Measurements from ENCODE around the gene ENTHD1. TPM values are rescaled to one million over a fixed set of nuclear protein-coding genes. Genes with fewer than 3 reads are reported as not detected.

Gene ENTHD1
- total RNA-seq, 2 experiments from 2014 or later = not detected

DNA sequence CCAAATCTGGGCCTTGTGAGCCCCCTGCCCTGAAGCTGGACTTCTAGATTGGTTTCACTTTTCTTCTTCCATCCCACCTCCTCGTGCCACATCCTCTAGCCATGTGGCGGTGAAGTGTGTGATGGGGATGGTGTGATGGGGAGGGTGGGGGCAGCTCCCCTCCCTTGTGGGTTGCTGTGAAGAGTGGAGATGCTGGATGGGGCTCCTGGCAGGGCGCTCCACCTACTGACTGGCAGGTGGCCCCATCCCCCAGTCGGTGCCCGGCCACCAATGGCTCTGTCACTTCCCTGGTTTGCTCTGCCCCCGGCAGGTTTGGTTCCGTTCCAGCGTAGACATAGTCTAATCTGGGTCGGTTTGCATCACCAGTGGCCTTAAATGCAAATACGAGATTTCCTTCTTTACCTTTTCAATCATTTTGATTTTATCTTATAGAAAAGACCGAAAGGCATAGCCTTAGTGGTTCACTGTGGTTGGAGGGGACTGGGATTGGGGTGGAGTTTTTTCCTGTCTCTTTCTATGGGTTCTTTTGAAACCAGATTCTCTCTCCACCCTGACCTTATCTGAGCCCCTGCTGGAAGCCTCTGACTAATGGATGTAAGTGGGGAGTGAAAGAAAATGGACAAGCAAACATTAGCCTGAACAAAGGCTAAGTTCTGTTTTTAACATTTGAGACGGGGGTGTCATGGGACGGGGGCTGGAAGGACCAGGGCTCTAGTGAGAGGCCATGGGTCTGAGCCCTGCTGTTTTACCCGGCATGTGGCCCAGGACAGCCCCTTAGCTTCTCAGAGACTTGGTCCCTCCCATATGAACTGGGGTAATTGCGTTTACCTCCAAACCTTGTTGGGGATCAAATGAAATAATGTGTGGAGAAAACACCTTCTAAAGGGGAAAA lies 173.8 kb downstream of the ENTHD1 start:
- Histone ChIP-seq H3K4me1 (ENCODE audit: insufficient read depth, low read length, poor library complexity, severe bottlenecking) (no peaks in the 10 kb centered on the region), H3K27ac (ENCODE audit: low read depth, low read length, poor library complexity, severe bottlenecking) (no peak overlapping the region), H4K20me1 (ENCODE audit: insufficient read depth, low read length) (no peaks in the 10 kb centered on the region), H2AFZ (ENCODE audit: low read length) (no peak overlapping the region), H3K4me2 (ENCODE audit: low read length) (no peak overlapping the region), H3K36me3 (ENCODE audit: insufficient read depth, low read length) (no peaks in the 10 kb centered on the region), H3K4me3 (ENCODE audit: low read depth, low read length, poor library complexity, severe bottlenecking) (no peak overlapping the region), H3K9me2 (ENCODE audit: insufficient read depth, low read length) (no peaks in the 10 kb centered on the region), H3K9me3 (ENCODE audit: low read length) (no peaks in the 10 kb centered on the region), H3K79me2 (ENCODE audit: insufficient read depth, low read depth, low read length) (no peaks in the 10 kb centered on the region)
- intact Hi-C loops (cut with micrococcal nuclease; ENCODE audit: unreplicated experiment) = no loop called here
- POLR2A ChIA-PET = no interaction called here
- DNase-seq (ENCODE audit: low spot score) = no peak
- CTCF ChIA-PET (ENCODE audit: unreplicated experiment) = no interaction called here
- BruUV-seq (replicated peaks) = no TSS peak
- TF ChIP-seq EZH2phosphoT487 (IDR thresholded peaks at IDR 0.05; ENCODE audit: borderline replicate concordance, low read depth, low read length) = no peak
- TF ChIP-seq, protein P1, sequence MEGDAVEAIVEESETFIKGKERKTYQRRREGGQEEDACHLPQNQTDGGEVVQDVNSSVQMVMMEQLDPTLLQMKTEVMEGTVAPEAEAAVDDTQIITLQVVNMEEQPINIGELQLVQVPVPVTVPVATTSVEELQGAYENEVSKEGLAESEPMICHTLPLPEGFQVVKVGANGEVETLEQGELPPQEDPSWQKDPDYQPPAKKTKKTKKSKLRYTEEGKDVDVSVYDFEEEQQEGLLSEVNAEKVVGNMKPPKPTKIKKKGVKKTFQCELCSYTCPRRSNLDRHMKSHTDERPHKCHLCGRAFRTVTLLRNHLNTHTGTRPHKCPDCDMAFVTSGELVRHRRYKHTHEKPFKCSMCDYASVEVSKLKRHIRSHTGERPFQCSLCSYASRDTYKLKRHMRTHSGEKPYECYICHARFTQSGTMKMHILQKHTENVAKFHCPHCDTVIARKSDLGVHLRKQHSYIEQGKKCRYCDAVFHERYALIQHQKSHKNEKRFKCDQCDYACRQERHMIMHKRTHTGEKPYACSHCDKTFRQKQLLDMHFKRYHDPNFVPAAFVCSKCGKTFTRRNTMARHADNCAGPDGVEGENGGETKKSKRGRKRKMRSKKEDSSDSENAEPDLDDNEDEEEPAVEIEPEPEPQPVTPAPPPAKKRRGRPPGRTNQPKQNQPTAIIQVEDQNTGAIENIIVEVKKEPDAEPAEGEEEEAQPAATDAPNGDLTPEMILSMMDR (conservative IDR thresholded peaks at IDR 0.05; ENCODE audit: low read length) = no peak

DNA sequence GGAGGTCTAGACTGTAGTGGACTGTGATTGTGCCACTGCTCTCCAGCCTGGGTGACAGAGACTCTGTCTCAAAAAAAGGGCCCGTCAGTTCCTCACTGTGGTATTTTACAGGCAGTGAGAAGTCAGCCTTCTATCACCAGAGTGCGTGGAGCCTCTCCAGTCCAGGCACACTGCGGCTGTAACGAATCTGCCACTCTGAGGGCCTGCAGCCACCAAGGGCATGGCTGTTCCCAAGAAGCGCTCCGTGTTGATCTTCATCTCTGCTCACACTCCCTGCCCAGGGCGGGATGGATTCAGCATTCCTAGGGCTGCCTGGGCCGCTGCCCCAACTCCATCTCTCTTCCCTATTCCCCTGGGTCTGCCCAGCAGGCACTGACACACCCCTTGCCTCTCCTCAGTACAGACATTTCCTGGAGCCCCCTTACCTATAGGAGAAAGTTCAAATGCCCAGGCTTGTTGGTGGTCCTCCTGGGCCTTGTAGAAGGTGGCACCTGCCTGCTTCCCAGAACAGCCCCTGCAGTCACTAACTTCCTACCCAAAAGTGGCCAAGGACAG lies 174.6 kb downstream of the ENTHD1 start:
- BruUV-seq (replicated peaks) = no TSS peak
- ChIA-PET CTCF (ENCODE audit: unreplicated experiment) (no interaction called here), POLR2A (no interaction called here)
- Histone ChIP-seq H3K9me3 (ENCODE audit: low read length) (no peaks in the 10 kb centered on the region), H4K20me1 (ENCODE audit: insufficient read depth, low read length) (no peaks in the 10 kb centered on the region), H3K36me3 (ENCODE audit: insufficient read depth, low read length) (no peaks in the 10 kb centered on the region), H3K4me1 (ENCODE audit: insufficient read depth, low read length, poor library complexity, severe bottlenecking) (no peaks in the 10 kb centered on the region), H3K9me2 (ENCODE audit: insufficient read depth, low read length) (no peaks in the 10 kb centered on the region), H3K79me2 (ENCODE audit: insufficient read depth, low read depth, low read length) (no peaks in the 10 kb centered on the region), H3K4me3 (ENCODE audit: low read depth, low read length, poor library complexity, severe bottlenecking) (no peak overlapping the region), H3K4me2 (ENCODE audit: low read length) (no peak overlapping the region), H2AFZ (ENCODE audit: low read length) (no peak overlapping the region), H3K27ac (ENCODE audit: low read depth, low read length, poor library complexity, severe bottlenecking) (no peak overlapping the region)
- TF ChIP-seq EZH2phosphoT487 (IDR thresholded peaks at IDR 0.05; ENCODE audit: borderline replicate concordance, low read depth, low read length) = no peak
- TF ChIP-seq, protein P1 (conservative IDR thresholded peaks at IDR 0.05; ENCODE audit: low read length) = no peak
- DNase-seq (ENCODE audit: low spot score) = no peak
- intact Hi-C loops (cut with micrococcal nuclease; ENCODE audit: unreplicated experiment) = no loop called here

DNA sequence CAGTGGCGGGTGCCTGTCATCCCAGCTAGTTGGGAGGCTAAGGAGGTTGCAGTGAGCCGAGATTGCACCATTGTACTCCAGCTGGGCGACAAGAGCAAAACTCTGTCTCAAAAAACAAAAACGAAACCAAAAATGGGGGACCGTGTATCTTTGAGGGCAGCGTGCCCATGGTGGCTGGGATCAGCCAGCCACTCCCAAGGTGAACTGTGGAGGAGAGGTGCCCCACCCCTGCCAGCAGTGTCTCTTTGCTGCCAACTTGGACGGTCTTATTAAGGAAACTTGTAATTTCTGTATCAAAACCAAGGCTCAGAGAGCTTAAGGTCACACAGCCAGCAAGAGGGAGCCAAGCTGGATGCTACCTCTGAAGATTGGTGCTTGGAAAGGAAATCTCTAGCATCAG lies 175.4 kb downstream of the ENTHD1 start:
- no peak overlapping the region for H2AFZ ChIP-seq (ENCODE audit: low read length)
- POLR2A ChIA-PET = no interaction called here
- H3K9me2 ChIP-seq (ENCODE audit: insufficient read depth, low read length) = no peaks in the 10 kb centered on the region
- CTCF ChIA-PET (ENCODE audit: unreplicated experiment) = no interaction called here
- H3K4me3 ChIP-seq (ENCODE audit: low read depth, low read length, poor library complexity, severe bottlenecking) = no peak overlapping the region
- intact Hi-C loops (cut with micrococcal nuclease; ENCODE audit: unreplicated experiment) = no loop called here
- H3K36me3 ChIP-seq (ENCODE audit: insufficient read depth, low read length) = no peaks in the 10 kb centered on the region
- H3K9me3 ChIP-seq (ENCODE audit: low read length) = no peaks in the 10 kb centered on the region
- H4K20me1 ChIP-seq (ENCODE audit: insufficient read depth, low read length) = no peaks in the 10 kb centered on the region
- no peak overlapping the region for H3K27ac ChIP-seq (ENCODE audit: low read depth, low read length, poor library complexity, severe bottlenecking)
- DNase-seq (ENCODE audit: low spot score) = no peak
- no TSS peak for BruUV-seq (replicated peaks)
- TF ChIP-seq, protein P1 (conservative IDR thresholded peaks at IDR 0.05; ENCODE audit: low read length) = no peak
- no peak for TF ChIP-seq EZH2phosphoT487 (IDR thresholded peaks at IDR 0.05; ENCODE audit: borderline replicate concordance, low read depth, low read length)
- H3K4me1 ChIP-seq (ENCODE audit: insufficient read depth, low read length, poor library complexity, severe bottlenecking) = no peaks in the 10 kb centered on the region
- no peak overlapping the region for H3K4me2 ChIP-seq (ENCODE audit: low read length)
- no peaks in the 10 kb centered on the region for H3K79me2 ChIP-seq (ENCODE audit: insufficient read depth, low read depth, low read length)
